ENCODE data around the gene MESP2. TPM values are rescaled to one million over a fixed set of nuclear protein-coding genes. Genes with fewer than 3 reads are reported as not detected.

Gene MESP2
- total and polyA plus RNA-seq, 2 experiments from 2014 or later = not detected

DNA sequence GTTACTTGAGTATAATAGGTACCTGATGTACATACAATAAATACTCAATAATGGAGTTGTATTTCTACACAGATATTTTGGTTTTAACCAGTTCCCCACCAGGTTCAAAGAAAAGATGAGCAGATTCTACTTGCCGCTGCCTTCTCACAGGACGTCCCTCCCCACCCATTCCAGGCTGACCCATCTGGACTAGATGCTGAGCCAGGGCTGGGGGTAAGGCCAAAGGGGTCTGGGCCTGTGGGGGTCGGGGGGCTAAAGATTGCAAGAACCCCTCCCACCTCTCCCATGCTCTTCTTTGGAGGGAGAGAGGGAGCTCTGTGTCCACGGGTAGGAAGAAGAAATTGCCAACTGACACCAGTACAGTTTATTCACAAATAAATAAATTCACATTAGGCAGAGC, 26.6 kb upstream of the MESP2 start:
- H3K9ac ChIP-seq = no peak overlapping the region
- no peak overlapping the region for H3K4me3 ChIP-seq
- H3K4me1 ChIP-seq (ENCODE audit: insufficient read depth) = no peaks in the 10 kb centered on the region
- H3K9me3 ChIP-seq (ENCODE audit: low read depth) = no peaks in the 10 kb centered on the region
- peak overlapping the region; percentile 89; the same call in 1 of the 2 replicates for H2AFZ ChIP-seq
- H3K9me2 ChIP-seq (ENCODE audit: insufficient read depth) = no peaks in the 10 kb centered on the region
- no peak overlapping the region for H3K4me2 ChIP-seq (ENCODE audit: unreplicated experiment)
- TF ChIP-seq EZH2 (IDR thresholded peaks at IDR 0.05; ENCODE audit: insufficient read depth, poor library complexity, severe bottlenecking) (no peak), EZH2phosphoT487 (IDR thresholded peaks at IDR 0.05; ENCODE audit: insufficient read depth, low read depth) (no peak)
- H3K79me2 ChIP-seq (ENCODE audit: insufficient read depth) = no peaks in the 10 kb centered on the region
- WGBS, 2 experiments (ENCODE audit: low coverage in 1 of 2, low lambda C conversion rate in 2 of 2, missing lambda C conversion rate in 2 of 2) = 74 to 100% methylated on average over 2 to 4 of the region's 4 CpGs
- H3K36me3 ChIP-seq (ENCODE audit: low read depth) = no peaks in the 10 kb centered on the region
- H3F3A ChIP-seq (ENCODE audit: insufficient read depth) = no peaks in the 10 kb centered on the region
- no peak for DNase-seq
- H3K27me3 ChIP-seq (replicated peaks; ENCODE audit: insufficient read depth) = peaks cover 11% of the 10 kb centered on the region; the same call in 1 of the 2 replicates
- H3K27ac ChIP-seq = no peak overlapping the region
- in situ Hi-C loops (cut with MboI) = no loop called here
- H4K20me1 ChIP-seq (ENCODE audit: insufficient read depth) = no peaks in the 10 kb centered on the region

DNA sequence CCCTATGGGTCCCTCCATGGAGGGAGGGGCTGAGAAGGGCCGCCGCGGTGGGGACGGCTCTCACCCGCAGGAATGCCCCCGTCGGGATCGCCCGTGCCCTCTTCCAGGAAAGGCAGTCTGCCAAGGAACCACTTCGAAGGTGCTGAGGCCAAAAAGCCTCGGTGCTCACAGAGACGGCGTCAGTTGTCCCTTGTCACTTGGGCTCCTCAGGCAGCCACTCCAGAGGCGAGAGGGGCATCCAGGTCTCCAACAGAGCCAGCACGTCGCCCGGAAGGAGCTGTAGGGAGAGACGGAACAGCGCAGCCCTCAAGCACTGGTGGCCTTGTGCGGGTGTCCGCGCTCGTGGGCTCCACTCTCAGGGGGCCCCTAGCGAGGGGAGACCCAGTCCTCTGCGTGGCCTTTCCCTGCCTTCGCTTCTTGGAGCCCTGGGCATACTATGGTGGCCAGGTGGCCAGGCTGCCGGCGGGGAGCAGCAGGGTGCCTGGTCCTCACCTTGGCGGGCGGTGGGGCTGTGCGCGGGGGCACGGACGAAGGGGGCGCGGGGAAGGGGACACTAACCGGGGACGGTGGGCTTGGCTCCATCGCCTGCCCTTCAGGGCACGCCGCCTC, 26.1 kb upstream of the MESP2 start:
- H3K9ac ChIP-seq = peak overlapping the region; percentile 17; the same call in 1 of the 2 replicates
- in situ Hi-C loops (cut with MboI) = loop anchor here (5.0 to 25.0 kb wide), 2 partner anchors 127 to 312 kb away; no protein-coding TSS in a partner anchor
- peaks cover 11% of the 10 kb centered on the region; the same call in 1 of the 2 replicates for H3K27me3 ChIP-seq (replicated peaks; ENCODE audit: insufficient read depth)
- no peak for TF ChIP-seq EZH2phosphoT487 (IDR thresholded peaks at IDR 0.05; ENCODE audit: insufficient read depth, low read depth)
- TF ChIP-seq EZH2 (IDR thresholded peaks at IDR 0.05; ENCODE audit: insufficient read depth, poor library complexity, severe bottlenecking) = no peak
- 13 to 19% methylated on average over 22 to 41 of the region's 41 CpGs for WGBS, 2 experiments (ENCODE audit: low coverage in 1 of 2, low lambda C conversion rate in 2 of 2, missing lambda C conversion rate in 2 of 2)
- H2AFZ ChIP-seq = peak overlapping the region; percentile 89
- no peaks in the 10 kb centered on the region for H3K79me2 ChIP-seq (ENCODE audit: insufficient read depth)
- H3K27ac ChIP-seq = no peak overlapping the region
- H4K20me1 ChIP-seq (ENCODE audit: insufficient read depth) = no peaks in the 10 kb centered on the region
- H3K4me2 ChIP-seq (ENCODE audit: unreplicated experiment) = peak overlapping the region; percentile 60
- H3F3A ChIP-seq (ENCODE audit: insufficient read depth) = no peaks in the 10 kb centered on the region
- no peaks in the 10 kb centered on the region for H3K4me1 ChIP-seq (ENCODE audit: insufficient read depth)
- H3K4me3 ChIP-seq = peak overlapping the region; percentile 83
- DNase-seq = no peak
- H3K9me3 ChIP-seq (ENCODE audit: low read depth) = no peaks in the 10 kb centered on the region
- H3K36me3 ChIP-seq (ENCODE audit: low read depth) = no peaks in the 10 kb centered on the region
- no peaks in the 10 kb centered on the region for H3K9me2 ChIP-seq (ENCODE audit: insufficient read depth)

- no peaks in the 10 kb centered on the region for H3K9me2 ChIP-seq (ENCODE audit: insufficient read depth)
- in situ Hi-C loops (cut with MboI) = loop anchor here (5.0 to 25.0 kb wide), 2 partner anchors 126 to 311 kb away; no protein-coding TSS in a partner anchor
- DNase-seq = peak; percentile 97
Measured at GRCh38 chr15:89750560-89751542, 25.3 kb upstream of the MESP2 start, which contains the start of gene MESP1. Gene MESP1 (minus strand): TSS chr15:89751249. CDS start chr15:89751231, 18 bp downstream.

DNA sequence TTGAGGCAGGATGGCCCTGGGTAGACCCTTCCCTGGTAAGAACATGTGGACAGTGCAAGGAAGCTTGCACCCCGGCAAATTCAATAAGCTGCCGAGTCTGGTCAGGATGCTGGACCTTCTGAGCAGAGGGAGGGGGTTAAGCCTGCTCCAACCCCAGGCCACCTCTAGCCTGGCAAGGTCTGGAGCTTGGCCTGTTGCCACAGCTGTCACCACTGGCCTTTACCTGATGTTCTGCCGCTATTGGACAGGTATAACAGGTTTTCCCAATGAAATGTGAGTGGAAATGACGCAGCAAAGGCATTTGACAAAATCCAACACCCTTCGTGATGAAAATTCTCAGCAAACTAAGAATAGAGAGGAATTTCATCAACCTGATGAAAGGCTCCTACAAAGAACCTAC, 24.4 kb upstream of the MESP2 start:
- DNase-seq = no peak
- no peak overlapping the region for H3K27ac ChIP-seq
- peaks cover 11% of the 10 kb centered on the region; the same call in 1 of the 2 replicates for H3K27me3 ChIP-seq (replicated peaks; ENCODE audit: insufficient read depth)
- WGBS, 2 experiments (ENCODE audit: low coverage in 1 of 2, low lambda C conversion rate in 2 of 2, missing lambda C conversion rate in 2 of 2) = 86 to 91% methylated on average over 5 of the region's 5 CpGs
- no peaks in the 10 kb centered on the region for H3K9me2 ChIP-seq (ENCODE audit: insufficient read depth)
- no peaks in the 10 kb centered on the region for H3K4me1 ChIP-seq (ENCODE audit: insufficient read depth)
- no peak overlapping the region for H3K4me3 ChIP-seq
- no peak overlapping the region for H3K4me2 ChIP-seq (ENCODE audit: unreplicated experiment)
- no peak overlapping the region for H3K9ac ChIP-seq
- no peaks in the 10 kb centered on the region for H3F3A ChIP-seq (ENCODE audit: insufficient read depth)
- H3K79me2 ChIP-seq (ENCODE audit: insufficient read depth) = no peaks in the 10 kb centered on the region
- H4K20me1 ChIP-seq (ENCODE audit: insufficient read depth) = no peaks in the 10 kb centered on the region
- in situ Hi-C loops (cut with MboI) = loop anchor here (5.0 to 25.0 kb wide), 2 partner anchors 126 to 311 kb away; no protein-coding TSS in a partner anchor
- H3K36me3 ChIP-seq (ENCODE audit: low read depth) = no peaks in the 10 kb centered on the region
- no peaks in the 10 kb centered on the region for H3K9me3 ChIP-seq (ENCODE audit: low read depth)
- TF ChIP-seq EZH2 (IDR thresholded peaks at IDR 0.05; ENCODE audit: insufficient read depth, poor library complexity, severe bottlenecking) (no peak), EZH2phosphoT487 (IDR thresholded peaks at IDR 0.05; ENCODE audit: insufficient read depth, low read depth) (no peak)
- no peak overlapping the region for H2AFZ ChIP-seq

More at GRCh38 chr15:89750560-89751542, 25.3 kb upstream of the MESP2 start, which contains the start of gene MESP1:
- peak within 1 kb of the TSS; percentile 89 for H2AFZ ChIP-seq
- no peak within 1 kb of the TSS for H3K27ac ChIP-seq
- WGBS, 2 experiments (ENCODE audit: low coverage in 1 of 2, low lambda C conversion rate in 2 of 2, missing lambda C conversion rate in 2 of 2) = 4 to 5% methylated on average over 63 to 77 of the region's 114 CpGs
- no peaks in the 10 kb centered on the region for H3F3A ChIP-seq (ENCODE audit: insufficient read depth)
- peak within 1 kb of the TSS; percentile 83 for H3K4me3 ChIP-seq
- no peaks in the 10 kb centered on the region for H3K4me1 ChIP-seq (ENCODE audit: insufficient read depth)
- no peaks in the 10 kb centered on the region for H3K36me3 ChIP-seq (ENCODE audit: low read depth)
- H4K20me1 ChIP-seq (ENCODE audit: insufficient read depth) = no peaks in the 10 kb centered on the region
- peak within 1 kb of the TSS; percentile 72 for H3K9ac ChIP-seq
- no peaks in the 10 kb centered on the region for H3K9me3 ChIP-seq (ENCODE audit: low read depth)
- TF ChIP-seq EZH2phosphoT487 (IDR thresholded peaks at IDR 0.05; ENCODE audit: insufficient read depth, low read depth) (no peak), EZH2 (IDR thresholded peaks at IDR 0.05; ENCODE audit: insufficient read depth, poor library complexity, severe bottlenecking) (no peak)
- no peaks in the 10 kb centered on the region for H3K79me2 ChIP-seq (ENCODE audit: insufficient read depth)
- H3K4me2 ChIP-seq (ENCODE audit: unreplicated experiment) = peak within 1 kb of the TSS; percentile 60
- peaks cover 11% of the 10 kb centered on the region; the same call in 1 of the 2 replicates for H3K27me3 ChIP-seq (replicated peaks; ENCODE audit: insufficient read depth)

Data from GM23248 (cell line).